Putamen (tissue), 1 donor: ENCODE data around the gene CRLF1.

ENCODE experiments used
- DNase-seq: peaks from one replicate; pipeline ENCODE4 v3.0.0-alpha.2; 2016; ENCODE audit warnings: low spot score

CRLF1 gene

DNA sequence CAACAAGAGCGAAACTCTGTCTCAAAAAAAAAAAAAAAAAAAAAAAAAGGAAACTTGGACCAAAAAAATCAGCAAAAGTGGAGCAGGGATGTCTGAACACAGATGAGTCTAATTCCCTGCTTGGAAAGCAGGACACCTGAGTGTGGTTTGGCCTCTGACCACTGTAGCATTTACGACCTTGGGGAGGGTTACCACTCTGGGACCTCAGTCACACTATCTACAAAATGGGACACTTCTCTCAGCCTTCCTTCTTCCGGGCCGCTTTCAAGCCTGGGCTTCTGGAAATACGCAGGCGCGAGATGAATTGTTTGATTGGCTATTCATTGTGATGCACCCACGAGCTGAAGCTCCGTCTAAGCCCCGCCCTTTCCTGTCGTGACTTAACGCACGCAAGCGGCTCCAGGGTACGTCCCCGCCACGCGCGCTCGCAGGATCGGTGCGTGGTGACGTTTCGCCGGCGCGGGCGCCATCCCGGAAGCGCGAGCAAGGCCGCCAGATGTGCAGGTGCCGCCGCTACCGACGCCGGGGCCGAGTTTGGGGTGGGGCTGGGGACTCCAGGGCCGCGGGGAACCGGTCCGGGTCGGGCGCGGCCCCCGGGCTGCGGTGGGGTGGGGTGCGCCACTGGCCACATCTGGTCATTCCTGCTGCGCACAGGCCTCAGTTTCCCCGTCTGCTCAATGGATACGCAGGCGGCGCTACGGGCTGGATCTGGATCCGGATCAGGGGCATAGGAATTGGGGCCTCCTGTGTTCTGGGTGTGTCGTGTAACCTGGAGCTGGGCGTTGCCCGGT lies 49.0 kb downstream of the CRLF1 start, which contains the start of gene KXD1:
Gene KXD1, plus strand, starts transcription at position 460 of the 791 bp plus-strand sequence. CDS start 4,187 bp downstream, outside the sequence.
- peak; percentile 98 for DNase-seq

DNA sequence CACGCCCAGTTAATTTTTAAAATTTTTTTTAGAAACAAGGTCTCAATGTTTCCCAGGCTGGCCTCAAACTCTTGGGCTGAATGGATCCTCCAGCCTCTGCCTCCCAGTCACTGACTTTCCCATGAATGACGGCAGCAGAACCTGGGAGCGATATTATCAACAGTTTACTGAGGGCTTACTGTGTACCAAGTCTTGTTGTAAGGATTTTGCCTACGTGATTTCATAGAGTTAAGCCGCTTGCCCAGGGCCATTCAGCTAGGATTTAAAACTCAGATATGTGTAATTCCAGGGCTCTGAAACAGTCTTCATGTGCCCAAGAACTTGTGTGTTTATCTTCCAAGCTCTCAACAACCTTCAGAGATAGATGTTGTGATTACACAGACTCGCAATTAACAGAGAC lies 55.0 kb downstream of the CRLF1 start:
- no peak for DNase-seq

DNA sequence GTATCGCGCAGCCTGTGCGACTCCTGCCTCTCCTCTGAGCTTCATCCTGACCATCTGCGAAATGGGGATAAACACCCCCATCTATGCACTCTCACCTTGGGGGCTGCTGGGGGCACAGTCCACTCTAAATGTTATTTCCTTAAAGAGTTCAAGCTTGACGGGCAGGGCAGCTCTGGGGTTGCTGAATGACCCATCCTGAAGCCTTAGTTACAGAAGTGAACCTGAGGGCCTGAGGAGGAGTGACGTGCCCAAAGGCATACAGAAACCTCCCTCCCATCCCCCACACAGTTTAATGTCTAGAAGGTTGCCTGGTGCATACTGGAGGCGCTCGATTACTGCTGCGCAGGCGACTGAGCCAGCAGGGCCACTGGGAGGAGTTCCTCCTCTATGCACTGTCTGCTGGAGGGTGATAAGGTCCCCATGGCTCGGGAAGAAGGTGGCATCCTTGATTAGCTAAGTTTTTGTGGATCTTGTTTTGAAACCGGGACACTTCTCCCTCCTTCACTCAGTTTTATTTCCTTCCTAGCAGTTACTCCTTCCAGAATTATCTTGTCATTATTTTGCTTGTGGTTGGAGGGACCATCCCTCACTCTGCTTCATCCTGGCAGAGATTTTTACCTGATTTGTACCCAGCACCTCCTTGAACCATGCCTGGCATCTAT lies 62.7 kb downstream of the CRLF1 start:
- peak; percentile 71 for DNase-seq
